H9 (cell line): ENCODE results near the gene DNAJC21. TPM values are rescaled to one million over a fixed set of nuclear protein-coding genes. Genes with fewer than 3 reads are reported as not detected.

Experiments used
- DNase-seq: peaks from one replicate; pipeline ENCODE4 v3.0.0-alpha.2; 2017
- H2AFZ ChIP-seq: one replicate; pipeline ENCODE4 v1.6.1; 2013; ENCODE audit warnings: mild to moderate bottlenecking, low read length, control low read depth, moderate library complexity
- H2AK5ac ChIP-seq: 2 replicates; pipeline ENCODE4 v1.6.1; 2013; ENCODE audit warnings: low read length, control low read depth, mixed read lengths; ENCODE audit not compliant: insufficient read length
- H2BK120ac ChIP-seq: one replicate; pipeline ENCODE4 v1.6.1; 2013; ENCODE audit warnings: low read depth, mild to moderate bottlenecking, low read length, control low read depth, inconsistent platforms; ENCODE audit not compliant: poor library complexity, severe bottlenecking
- H2BK12ac ChIP-seq: 2 replicates; pipeline ENCODE4 v1.6.1; 2013; ENCODE audit warnings: low read length, control low read depth, mixed read lengths, low read depth; ENCODE audit not compliant: insufficient read length
- H2BK15ac ChIP-seq: 2 replicates; pipeline ENCODE4 v1.6.1; 2013; ENCODE audit warnings: low read depth, low read length, control low read depth
- H2BK20ac ChIP-seq: one replicate; pipeline ENCODE4 v1.6.1; 2013; ENCODE audit warnings: low read depth, mild to moderate bottlenecking, low read length, control low read depth, inconsistent platforms; ENCODE audit not compliant: poor library complexity, severe bottlenecking
- H2BK5ac ChIP-seq: 2 replicates; pipeline ENCODE4 v1.6.1; 2013; ENCODE audit warnings: low read length, control low read depth, mixed read lengths; ENCODE audit not compliant: insufficient read length
- H3K14ac ChIP-seq: 2 replicates; pipeline ENCODE4 v1.6.1; 2013; ENCODE audit warnings: low read length, control low read depth; ENCODE audit not compliant: insufficient read depth
- H3K18ac ChIP-seq: 2 replicates; pipeline ENCODE4 v1.6.1; 2013; ENCODE audit warnings: low read depth, mild to moderate bottlenecking, mixed read lengths, low read length, control low read depth; ENCODE audit not compliant: insufficient read length
- H3K23ac ChIP-seq: 2 replicates; pipeline ENCODE4 v1.6.1; 2013; ENCODE audit warnings: low read length, control low read depth, mixed read lengths, low read depth; ENCODE audit not compliant: insufficient read length
- H3K23me2 ChIP-seq: 2 replicates; pipeline ENCODE4 v1.6.1; 2013; ENCODE audit warnings: low read depth, mild to moderate bottlenecking, mixed read lengths, low read length, control low read depth; ENCODE audit not compliant: insufficient read length, poor library complexity, severe bottlenecking
- H3K27ac ChIP-seq: 2 replicates; pipeline ENCODE4 v1.5.1; 2013; ENCODE audit warnings: low read length, control low read depth, mixed read lengths, low read depth; ENCODE audit not compliant: insufficient read length
- H3K27me3 ChIP-seq: 2 replicates; pipeline ENCODE4 v1.6.1; 2013; ENCODE audit warnings: low read length, control low read depth, inconsistent platforms; ENCODE audit not compliant: insufficient read depth
- H3K4ac ChIP-seq: 2 replicates; pipeline ENCODE4 v1.6.1; 2013; ENCODE audit warnings: low read depth, mild to moderate bottlenecking, control low read depth, inconsistent platforms, low read length, moderate library complexity
- H3K4me1 ChIP-seq: 2 replicates; pipeline ENCODE4 v1.6.1; 2013; ENCODE audit warnings: low read length, control low read depth, inconsistent platforms; ENCODE audit not compliant: insufficient read depth
- H3K4me2 ChIP-seq: 2 replicates; pipeline ENCODE4 v1.6.1; 2013; ENCODE audit warnings: low read length, control low read depth, mixed read lengths; ENCODE audit not compliant: insufficient read length, insufficient read depth
- H3K56ac ChIP-seq: 2 replicates; pipeline ENCODE4 v1.6.1; 2013; ENCODE audit warnings: low read depth, mild to moderate bottlenecking, mixed read lengths, low read length, control low read depth; ENCODE audit not compliant: insufficient read length
- H3K79me1 ChIP-seq: 2 replicates; pipeline ENCODE4 v1.6.1; 2013; ENCODE audit warnings: low read depth, mild to moderate bottlenecking, moderate library complexity, low read length, control low read depth, inconsistent platforms; ENCODE audit not compliant: insufficient read depth, poor library complexity, severe bottlenecking
- H3K79me2 ChIP-seq: 2 replicates; pipeline ENCODE4 v1.6.1; 2013; ENCODE audit warnings: low read length, control low read depth, inconsistent platforms; ENCODE audit not compliant: insufficient read depth
- H3K9ac ChIP-seq: 2 replicates; pipeline ENCODE4 v1.6.1; 2013; ENCODE audit warnings: low read length, control low read depth, mixed read lengths; ENCODE audit not compliant: insufficient read length; ENCODE audit errors: extremely low read depth
- H3K9me3 ChIP-seq: one replicate; pipeline ENCODE4 v1.6.1; 2013; ENCODE audit warnings: low read depth, low read length, inconsistent platforms; ENCODE audit not compliant: control insufficient read depth
- H3T11ph ChIP-seq: one replicate; pipeline ENCODE4 v1.6.1; 2013; ENCODE audit warnings: mild to moderate bottlenecking, low read length, control low read depth, inconsistent platforms
- H4K20me1 ChIP-seq: one replicate; pipeline ENCODE4 v1.6.1; 2013; ENCODE audit not compliant: control insufficient read depth, insufficient read length, insufficient read depth
- H4K5ac ChIP-seq: 2 replicates; pipeline ENCODE4 v1.6.1; 2013; ENCODE audit warnings: low read depth, mild to moderate bottlenecking, mixed read lengths, low read length, control low read depth; ENCODE audit not compliant: insufficient read length
- H4K8ac ChIP-seq: replicated peaks from 2 replicates; pipeline ENCODE4 v1.6.1; 2013; ENCODE audit warnings: low read length, control low read depth, mixed read lengths, low read depth; ENCODE audit not compliant: insufficient read length
- H4K91ac ChIP-seq: 2 replicates; pipeline ENCODE4 v1.6.1; 2013; ENCODE audit warnings: low read depth, mild to moderate bottlenecking, moderate library complexity, mixed read lengths, low read length, control low read depth; ENCODE audit not compliant: insufficient read length
- H3K27ac Mint-ChIP-seq, 3 experiments: 2 replicates in 2 of 3; 3 replicates in 1 of 3; pipeline ENCODE4 v1.8.0; 2020 to 2021; ENCODE audit warnings: mixed read lengths in 3 of 3, mild to moderate bottlenecking in 1 of 3, moderate library complexity in 1 of 3
- H3K27me3 Mint-ChIP-seq: 2 replicates; pipeline ENCODE4 v1.8.0; 2021; ENCODE audit warnings: low read depth, mild to moderate bottlenecking, moderate library complexity, mixed read lengths
- H3K36me3 Mint-ChIP-seq, 3 experiments: 2 replicates in 2 of 3; 3 replicates in 1 of 3; pipeline ENCODE4 v1.8.0; 2020 to 2021; ENCODE audit warnings: low read depth in 3 of 3, mixed read lengths in 3 of 3; ENCODE audit not compliant: insufficient read depth in 1 of 3
- H3K4me1 Mint-ChIP-seq, 2 experiments: 2 replicates each; pipeline ENCODE4 v1.8.0; 2020; ENCODE audit warnings: mixed read lengths in 2 of 2
- H3K4me3 Mint-ChIP-seq, 2 experiments: 2 replicates in 1 of 2; 3 replicates in 1 of 2; pipeline ENCODE4 v1.8.0; 2020 to 2021; ENCODE audit warnings: mild to moderate bottlenecking in 2 of 2, mixed read lengths in 2 of 2, moderate library complexity in 1 of 2
- H3K9me3 Mint-ChIP-seq, 2 experiments: 2 replicates in 1 of 2; 3 replicates in 1 of 2; pipeline ENCODE4 v1.8.0; 2020; ENCODE audit warnings: mild to moderate bottlenecking in 2 of 2, mixed read lengths in 2 of 2, moderate library complexity in 1 of 2
- WGBS: extraction: QIAGEN DNeasy Blood & Tissue Kit; methylation state at CpG from one replicate; pipeline ENCODE4 v1.1.7; 2013; ENCODE audit warnings: missing lambda C conversion rate, low lambda C conversion rate, mixed read lengths; ENCODE audit not compliant: insufficient read length; ENCODE audit errors: extremely low coverage; 5-methylcytosine and 5-hydroxymethylcytosine counted together
- total RNA-seq: library from RNA; stranded (reverse); gene quantifications from 2 replicates; pipeline ENCODE4 v1.2.1, GENCODE V29; 2021
- TF ChIP-seq, protein P1 (sequence below): fragments of 200-600 bp; sonication (generic); conservative IDR thresholded peaks from 3 replicates; pipeline ENCODE4 v1.8.0; 2021; ENCODE audit warnings: antibody characterized with exemption, mild to moderate bottlenecking

The DNAJC21 gene
- total RNA-seq, 1 experiment from 2014 or later = 50.4 TPM

GRCh38 chr5:34915139-34915855, 14.1 kb upstream of the DNAJC21 start, which contains the start of the genes BRIX1 and RAD1:
TSS of gene BRIX1 (plus strand) at chr5:34915711. CDS start at chr5:34915739, 28 bp downstream.
TSS of gene RAD1 (minus strand) at chr5:34915504. CDS start at chr5:34914892, 612 bp downstream.
- Histone ChIP-seq H3K9ac (peak within 1 kb of the TSS; percentile 98), H3K18ac (peak within 1 kb of the TSS; percentile 93), H2BK15ac (no peak within 1 kb of the TSS), H3K56ac (no peak within 1 kb of the TSS), H2AFZ (peak within 1 kb of the TSS; percentile 6), H2BK120ac (no peak within 1 kb of the TSS), H3T11ph (no peak within 1 kb of the TSS), H3K4ac (no peak within 1 kb of the TSS; the same call in 1 of the 2 replicates), H4K5ac (peak within 1 kb of the TSS; percentile 57), H2BK5ac (no peak within 1 kb of the TSS), H3K27me3 (no peaks in the 10 kb centered on the region), H3K9me3 (no peaks in the 10 kb centered on the region), H3K23ac (no peak within 1 kb of the TSS), H3K79me1 (no peaks in the 10 kb centered on the region), H2BK12ac (no peak within 1 kb of the TSS), H3K79me2 (peaks cover 30% of the 10 kb centered on the region), H3K27ac (peak within 1 kb of the TSS; percentile 2), H3K4me1 (no peaks in the 10 kb centered on the region), H4K8ac (no peak within 1 kb of the TSS), H3K23me2 (peaks cover 5% of the 10 kb centered on the region), H3K4me2 (peak within 1 kb of the TSS; percentile 95), H4K20me1 (no peaks in the 10 kb centered on the region), H3K14ac (peak within 1 kb of the TSS; percentile 95), H4K91ac (no peak within 1 kb of the TSS), H2BK20ac (no peak within 1 kb of the TSS), H2AK5ac (no peak within 1 kb of the TSS)
- H3K4me3 Mint-ChIP-seq = no peak within 1 kb of the TSS; a peak in 1 of 5 replicates
- H3K36me3 Mint-ChIP-seq = peaks cover 27 to 55% (median 48%) of the 10 kb centered on the region in 3 experiments
- peak; percentile 96 for DNase-seq
- peak within 1 kb of the TSS in 1 of 3 experiments; percentile 76; a peak in 3 of 7 replicates for H3K27ac Mint-ChIP-seq
- no peaks in the 10 kb centered on the region for H3K9me3 Mint-ChIP-seq
- peaks cover 21 to 25% of the 10 kb centered on the region in 2 experiments for H3K4me1 Mint-ChIP-seq
- TF ChIP-seq, protein P1, sequence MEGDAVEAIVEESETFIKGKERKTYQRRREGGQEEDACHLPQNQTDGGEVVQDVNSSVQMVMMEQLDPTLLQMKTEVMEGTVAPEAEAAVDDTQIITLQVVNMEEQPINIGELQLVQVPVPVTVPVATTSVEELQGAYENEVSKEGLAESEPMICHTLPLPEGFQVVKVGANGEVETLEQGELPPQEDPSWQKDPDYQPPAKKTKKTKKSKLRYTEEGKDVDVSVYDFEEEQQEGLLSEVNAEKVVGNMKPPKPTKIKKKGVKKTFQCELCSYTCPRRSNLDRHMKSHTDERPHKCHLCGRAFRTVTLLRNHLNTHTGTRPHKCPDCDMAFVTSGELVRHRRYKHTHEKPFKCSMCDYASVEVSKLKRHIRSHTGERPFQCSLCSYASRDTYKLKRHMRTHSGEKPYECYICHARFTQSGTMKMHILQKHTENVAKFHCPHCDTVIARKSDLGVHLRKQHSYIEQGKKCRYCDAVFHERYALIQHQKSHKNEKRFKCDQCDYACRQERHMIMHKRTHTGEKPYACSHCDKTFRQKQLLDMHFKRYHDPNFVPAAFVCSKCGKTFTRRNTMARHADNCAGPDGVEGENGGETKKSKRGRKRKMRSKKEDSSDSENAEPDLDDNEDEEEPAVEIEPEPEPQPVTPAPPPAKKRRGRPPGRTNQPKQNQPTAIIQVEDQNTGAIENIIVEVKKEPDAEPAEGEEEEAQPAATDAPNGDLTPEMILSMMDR = no peak
- H3K27me3 Mint-ChIP-seq = no peaks in the 10 kb centered on the region
- no CpG with 5 or more reads among the region's 67 CpGs for WGBS
